ENCODE data around the gene TGFBR2. TPM values are rescaled to one million over a fixed set of nuclear protein-coding genes. Genes with fewer than 3 reads are reported as not detected.

Gene TGFBR2
- total RNA-seq, 2 experiments from 2014 or later, result 74.4 to 77.8 TPM

DNA sequence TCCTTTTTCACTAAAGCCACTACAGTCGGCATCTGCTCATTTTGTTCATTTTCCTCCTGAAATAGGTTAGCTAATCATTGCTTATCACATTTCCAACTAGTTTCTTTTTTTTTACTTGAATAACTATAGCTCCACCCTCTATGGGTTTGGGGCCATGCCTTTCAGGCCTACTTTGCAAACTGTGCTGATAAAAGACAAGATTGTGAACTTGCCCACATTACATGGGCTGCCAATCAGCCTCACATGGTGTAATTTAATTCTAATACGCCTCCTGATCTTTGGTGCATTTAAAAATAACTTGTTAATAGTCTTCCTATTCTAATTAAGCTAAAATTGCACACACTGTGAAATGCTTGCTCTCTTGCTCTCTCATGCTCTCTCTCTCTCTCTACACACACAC lies 90.5 kb downstream of the TGFBR2 start:
- Mint-ChIP-seq H3K4me1 (peaks cover 30% of the 10 kb centered on the region), H3K9me3 (no peaks in the 10 kb centered on the region), H3K27ac (no peak overlapping the region), H3K4me3 (no peak overlapping the region), H3K27me3 (no peaks in the 10 kb centered on the region), H3K36me3 (ENCODE audit: low read depth) (peaks cover 82% of the 10 kb centered on the region)
- CTCF ChIA-PET, result interaction anchor here (0.6 to 1.1 kb wide), 3 partner anchors 12 to 262 kb away, joined by 3 to 5 read pairs (median 3); no protein-coding TSS in a partner anchor
- POLR2A ChIA-PET, result no interaction called here
- no peak for DNase-seq

GRCh38 chr3:30698549-30698948 lies 92.1 kb downstream of the TGFBR2 start:
- Mint-ChIP-seq H3K27ac (no peak overlapping the region), H3K36me3 (ENCODE audit: low read depth) (peaks cover 82% of the 10 kb centered on the region), H3K4me1 (peaks cover 15% of the 10 kb centered on the region), H3K4me3 (no peak overlapping the region), H3K9me3 (peaks cover 13% of the 10 kb centered on the region), H3K27me3 (no peaks in the 10 kb centered on the region)
- ChIA-PET CTCF (no interaction called here), POLR2A (no interaction called here)
- no peak for DNase-seq

DNA sequence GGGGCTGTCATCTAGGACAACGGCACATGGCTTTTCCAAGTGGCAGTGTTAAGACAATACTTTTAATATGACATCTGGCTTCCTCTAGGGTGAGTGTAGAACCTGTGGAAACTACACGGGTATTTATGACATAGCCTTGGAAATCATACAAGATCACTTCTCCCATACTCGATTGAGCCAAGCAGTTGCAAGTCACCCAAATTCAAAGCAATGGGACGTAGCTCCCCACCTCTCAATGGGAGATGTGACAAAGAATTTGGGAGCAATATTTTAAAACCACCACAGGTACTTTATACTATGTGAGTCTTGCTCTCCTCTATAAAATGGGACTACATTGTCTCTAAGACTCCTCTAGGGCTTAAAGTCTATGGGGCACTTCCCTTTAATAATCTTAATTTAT lies 93.5 kb downstream of the TGFBR2 start:
- peaks cover 8% of the 10 kb centered on the region for H3K4me1 Mint-ChIP-seq
- peaks cover 17% of the 10 kb centered on the region for H3K9me3 Mint-ChIP-seq
- peak overlapping the region; percentile 16 for H3K27ac Mint-ChIP-seq
- no peak overlapping the region for H3K4me3 Mint-ChIP-seq
- DNase-seq, result no peak
- ChIA-PET CTCF (no interaction called here), POLR2A (no interaction called here)
- H3K36me3 Mint-ChIP-seq (ENCODE audit: low read depth), result peaks cover 76% of the 10 kb centered on the region
- H3K27me3 Mint-ChIP-seq, result no peaks in the 10 kb centered on the region

DNA sequence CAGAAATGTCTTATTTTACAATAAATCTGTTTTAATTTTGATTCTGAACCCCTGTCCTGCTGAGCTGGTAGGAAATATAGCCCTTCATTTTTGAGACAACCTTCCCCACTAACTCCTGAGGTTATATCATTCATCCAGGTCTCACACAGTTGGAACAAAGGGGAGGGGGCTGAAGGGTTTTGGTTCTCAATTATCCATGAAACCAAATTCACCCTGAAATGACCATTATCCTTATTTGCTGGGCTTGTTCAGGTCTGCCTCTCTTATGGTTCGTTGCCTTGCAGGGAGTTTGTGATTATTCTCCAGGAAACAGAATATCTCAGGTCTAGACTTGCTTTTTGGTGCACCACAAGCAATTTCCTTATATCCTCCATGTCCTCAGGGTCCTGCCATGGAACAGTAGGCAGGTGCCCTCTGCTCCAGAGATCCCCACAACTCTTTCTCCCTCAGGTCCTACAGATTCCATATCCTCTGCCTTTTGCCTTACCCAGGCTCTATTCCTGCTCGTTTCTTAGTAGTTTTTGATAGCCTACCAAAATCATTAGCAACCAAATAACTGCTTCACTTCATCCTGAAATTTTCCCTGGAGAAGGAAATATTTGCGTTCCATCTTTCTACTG lies 94.4 kb downstream of the TGFBR2 start:
- CTCF ChIA-PET, result no interaction called here
- Mint-ChIP-seq H3K27me3 (no peaks in the 10 kb centered on the region), H3K27ac (no peak overlapping the region), H3K4me1 (peaks cover 4% of the 10 kb centered on the region), H3K36me3 (ENCODE audit: low read depth) (peaks cover 67% of the 10 kb centered on the region), H3K4me3 (no peak overlapping the region), H3K9me3 (peaks cover 17% of the 10 kb centered on the region)
- POLR2A ChIA-PET, result no interaction called here
- DNase-seq, result no peak

- Mint-ChIP-seq H3K27ac (no peak overlapping the region), H3K36me3 (ENCODE audit: low read depth) (peaks cover 54% of the 10 kb centered on the region), H3K4me1 (peaks cover 4% of the 10 kb centered on the region), H3K27me3 (no peaks in the 10 kb centered on the region), H3K9me3 (peaks cover 23% of the 10 kb centered on the region), H3K4me3 (no peak overlapping the region)
- CTCF ChIA-PET, result interaction anchor here (3.1 kb wide), 1 partner anchor 9 kb away, joined by 10 read pairs; no protein-coding TSS in a partner anchor
- POLR2A ChIA-PET, result no interaction called here
- no peak for DNase-seq
Measured at GRCh38 chr3:30702038-30702827, 95.8 kb downstream of the TGFBR2 start.

- H3K27me3 Mint-ChIP-seq, result no peaks in the 10 kb centered on the region
- peaks cover 4% of the 10 kb centered on the region for H3K4me1 Mint-ChIP-seq
- peaks cover 47% of the 10 kb centered on the region for H3K36me3 Mint-ChIP-seq (ENCODE audit: low read depth)
- CTCF ChIA-PET, result interaction anchor here (3.1 kb wide), 1 partner anchor 10 kb away, joined by 10 read pairs; no protein-coding TSS in a partner anchor
- H3K4me3 Mint-ChIP-seq, result no peak overlapping the region
- no peak for DNase-seq
- peaks cover 23% of the 10 kb centered on the region for H3K9me3 Mint-ChIP-seq
- no peak overlapping the region for H3K27ac Mint-ChIP-seq
- POLR2A ChIA-PET, result no interaction called here
Measured at GRCh38 chr3:30702828-30703397, 96.5 kb downstream of the TGFBR2 start.

- no peak overlapping the region for H3K27ac Mint-ChIP-seq
- H3K4me3 Mint-ChIP-seq, result no peak overlapping the region
- peaks cover 30% of the 10 kb centered on the region for H3K36me3 Mint-ChIP-seq (ENCODE audit: low read depth)
- ChIA-PET POLR2A (no interaction called here), CTCF (interaction anchor here (0.6 to 3.1 kb wide), 5 partner anchors 7 to 42 kb away, joined by 3 to 10 read pairs (median 5); no protein-coding TSS in a partner anchor)
- no peak for DNase-seq
- peaks cover 5% of the 10 kb centered on the region for H3K4me1 Mint-ChIP-seq
- H3K9me3 Mint-ChIP-seq, result peaks cover 23% of the 10 kb centered on the region
- H3K27me3 Mint-ChIP-seq, result no peaks in the 10 kb centered on the region
Measured at GRCh38 chr3:30704931-30705890, 98.8 kb downstream of the TGFBR2 start.

- no peak overlapping the region for H3K27ac Mint-ChIP-seq
- no peak for DNase-seq
- POLR2A ChIA-PET, result no interaction called here
- peaks cover 5% of the 10 kb centered on the region for H3K4me1 Mint-ChIP-seq
- no peaks in the 10 kb centered on the region for H3K27me3 Mint-ChIP-seq
- H3K36me3 Mint-ChIP-seq (ENCODE audit: low read depth), result peaks cover 11% of the 10 kb centered on the region
- CTCF ChIA-PET, result interaction anchor here (1.2 kb wide), 1 partner anchor 14 kb away, joined by 3 read pairs; no protein-coding TSS in a partner anchor
- H3K4me3 Mint-ChIP-seq, result no peak overlapping the region
- H3K9me3 Mint-ChIP-seq, result peaks cover 17% of the 10 kb centered on the region
Measured at GRCh38 chr3:30707825-30708224, 101.4 kb downstream of the TGFBR2 start.

GRCh38 chr3:30708472-30708871 lies 102.1 kb downstream of the TGFBR2 start:
- Mint-ChIP-seq H3K27ac (no peak overlapping the region), H3K4me1 (peaks cover 5% of the 10 kb centered on the region), H3K9me3 (peaks cover 11% of the 10 kb centered on the region), H3K27me3 (no peaks in the 10 kb centered on the region), H3K36me3 (ENCODE audit: low read depth) (peaks cover 4% of the 10 kb centered on the region), H3K4me3 (no peak overlapping the region)
- ChIA-PET POLR2A (no interaction called here), CTCF (interaction anchor here (1.2 kb wide), 1 partner anchor 14 kb away, joined by 3 read pairs; no protein-coding TSS in a partner anchor)
- DNase-seq, result no peak

DNA sequence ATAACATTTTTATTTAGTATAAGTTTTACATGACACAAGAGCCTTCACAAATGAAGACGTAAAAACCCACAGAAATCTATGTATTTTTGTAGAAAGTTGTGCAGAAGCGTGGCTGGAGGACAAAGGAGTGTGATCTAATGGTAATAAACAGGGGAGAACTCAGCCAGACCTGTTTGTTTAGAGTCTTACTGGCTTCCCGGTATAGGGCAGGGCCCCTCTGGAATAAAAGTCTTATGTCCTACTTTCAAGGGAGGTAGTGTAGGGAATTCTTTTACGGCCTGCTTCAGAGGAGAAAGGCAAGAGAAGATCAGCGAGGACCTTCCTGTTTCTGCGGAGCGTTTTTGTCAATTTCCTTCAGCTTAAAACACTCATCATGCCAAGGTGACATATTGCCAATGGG lies 103.6 kb downstream of the TGFBR2 start:
- peaks cover 9% of the 10 kb centered on the region for H3K9me3 Mint-ChIP-seq
- CTCF ChIA-PET, result no interaction called here
- no peaks in the 10 kb centered on the region for H3K27me3 Mint-ChIP-seq
- POLR2A ChIA-PET, result no interaction called here
- H3K4me1 Mint-ChIP-seq, result peaks cover 5% of the 10 kb centered on the region
- no peak overlapping the region for H3K27ac Mint-ChIP-seq
- no peak overlapping the region for H3K4me3 Mint-ChIP-seq
- H3K36me3 Mint-ChIP-seq (ENCODE audit: low read depth), result no peaks in the 10 kb centered on the region
- no peak for DNase-seq

GRCh38 chr3:30711151-30711550 lies 104.8 kb downstream of the TGFBR2 start:
- Mint-ChIP-seq H3K4me1 (peaks cover 5% of the 10 kb centered on the region), H3K4me3 (no peak overlapping the region), H3K9me3 (peaks cover 9% of the 10 kb centered on the region), H3K36me3 (ENCODE audit: low read depth) (no peaks in the 10 kb centered on the region), H3K27ac (no peak overlapping the region), H3K27me3 (no peaks in the 10 kb centered on the region)
- CTCF ChIA-PET, result no interaction called here
- no peak for DNase-seq
- POLR2A ChIA-PET, result no interaction called here

DNA sequence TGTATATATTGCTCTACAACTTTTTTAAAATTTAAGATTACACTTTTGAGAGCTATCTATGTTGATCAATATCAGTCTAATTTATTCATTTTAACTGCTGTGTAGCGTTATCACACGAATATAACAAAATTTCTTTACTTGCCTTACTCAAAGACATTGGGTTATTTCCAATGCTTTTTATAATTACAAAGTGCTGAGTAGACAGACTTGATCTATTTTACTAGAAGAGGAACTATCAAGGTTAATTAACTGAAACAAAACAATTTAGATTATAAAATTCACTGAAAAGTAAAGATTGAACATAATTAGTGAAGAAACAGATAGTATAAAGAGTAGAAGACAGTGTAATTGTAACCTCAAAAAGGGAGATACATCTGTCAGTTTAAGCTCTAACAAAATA lies 105.5 kb downstream of the TGFBR2 start:
- ChIA-PET CTCF (interaction anchor here (0.6 to 0.8 kb wide), 2 partner anchors 176 to 410 kb away, joined by 3 to 4 read pairs; no protein-coding TSS in a partner anchor), POLR2A (no interaction called here)
- DNase-seq, result no peak
- Mint-ChIP-seq H3K27me3 (no peaks in the 10 kb centered on the region), H3K4me3 (no peak overlapping the region), H3K36me3 (ENCODE audit: low read depth) (no peaks in the 10 kb centered on the region), H3K27ac (no peak overlapping the region), H3K9me3 (peaks cover 6% of the 10 kb centered on the region), H3K4me1 (peaks cover 5% of the 10 kb centered on the region)
